ENCODE measurements around the gene BRMS1L.

- TF ChIP-seq POLR2A (IDR thresholded peaks at IDR 0.05; ENCODE audit: low read depth, low read length), result no peak
- TF ChIP-seq TAF1 (IDR thresholded peaks at IDR 0.05; ENCODE audit: low read depth, low read length), result no peak
- no peak for TF ChIP-seq POU2F2 (IDR thresholded peaks at IDR 0.05; ENCODE audit: low read depth, low read length)
- no peak for TF ChIP-seq POLR2AphosphoS5 (IDR thresholded peaks at IDR 0.05; ENCODE audit: low read depth, low read length)
- TF ChIP-seq PAX5 (IDR thresholded peaks at IDR 0.05; ENCODE audit: insufficient read depth, low read length, severe bottlenecking), result no peak
Observed at GRCh38 chr14:35877276-35877675, 51.1 kb downstream of the BRMS1L start.
